EH (cell line): ENCODE results near the gene STMN1.
"Not testable (repeated sequence)": the region's sequence is repeated elsewhere in the genome, so short reads cannot be mapped to it uniquely, and the experiment has no call there.

Experiments
- DNase-seq: peaks from one replicate; pipeline ENCODE4 v3.0.0-alpha.2; 2015; ENCODE audit warnings: low read depth

The STMN1 gene

GRCh38 chr1:25905680-25906643 lies at the start of gene STMN1:
STMN1 (minus strand) TSS chr1:25906419; CDS start chr1:25904676, 1,743 bp downstream.
- DNase-seq, result peak; percentile 91

GRCh38 chr1:25955553-25955952 lies 49.3 kb upstream of the STMN1 start:
- no peak for DNase-seq

- DNase-seq, result no peak
Measured at GRCh38 chr1:25954282-25954938, 48.2 kb upstream of the STMN1 start.

DNA sequence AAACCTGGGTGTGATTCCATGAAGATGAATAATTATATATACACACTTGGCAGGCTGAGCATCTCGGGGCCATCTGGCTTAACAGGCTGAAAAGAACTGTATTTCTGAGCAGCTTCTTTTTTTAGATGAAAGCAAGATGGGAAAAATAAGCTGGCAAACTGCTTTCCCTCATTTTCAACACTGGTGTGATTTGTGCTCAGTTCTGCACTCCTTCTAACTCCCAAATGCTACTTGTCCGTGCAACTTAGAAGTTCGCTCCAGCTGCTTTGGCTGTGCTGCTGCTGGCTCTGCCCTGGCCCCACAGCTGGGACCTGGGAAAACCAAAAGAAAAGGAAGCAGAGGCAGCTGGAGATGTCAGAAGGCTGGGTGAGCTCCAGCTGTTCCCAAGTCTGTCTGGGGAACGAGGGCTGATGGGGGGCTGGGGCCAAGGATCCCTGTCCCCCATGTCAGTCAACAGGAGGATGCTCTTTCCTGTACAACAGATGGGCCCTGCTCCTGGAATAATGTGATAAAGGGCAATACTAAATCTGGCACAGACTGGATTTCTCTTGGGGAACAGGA lies 46.7 kb upstream of the STMN1 start:
- peak; percentile 41 for DNase-seq

DNA sequence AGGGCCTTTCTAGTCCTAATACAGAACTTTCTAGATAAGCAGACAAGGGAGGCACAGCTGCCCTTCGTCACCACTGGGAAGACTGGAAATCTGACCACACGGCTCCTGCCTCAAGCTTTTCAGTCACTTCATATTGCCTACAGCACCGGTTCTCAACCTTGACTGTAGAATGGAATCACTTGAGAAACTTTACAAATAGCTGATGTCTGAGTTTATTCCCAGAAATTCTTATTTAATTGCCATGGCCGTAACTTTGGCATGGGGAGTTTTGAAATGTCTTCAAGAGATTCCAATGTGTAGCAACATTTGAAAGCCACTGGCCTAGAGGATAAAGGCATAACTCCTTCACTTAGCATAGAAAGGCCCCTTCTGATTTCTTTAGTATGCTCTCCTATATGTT lies 42.4 kb upstream of the STMN1 start:
- DNase-seq, result peak; percentile 25

GRCh38 chr1:25947027-25947426 lies 40.8 kb upstream of the STMN1 start:
- DNase-seq, result no peak

- DNase-seq, result no peak
Measured at GRCh38 chr1:25945761-25946160, 39.5 kb upstream of the STMN1 start.

DNA sequence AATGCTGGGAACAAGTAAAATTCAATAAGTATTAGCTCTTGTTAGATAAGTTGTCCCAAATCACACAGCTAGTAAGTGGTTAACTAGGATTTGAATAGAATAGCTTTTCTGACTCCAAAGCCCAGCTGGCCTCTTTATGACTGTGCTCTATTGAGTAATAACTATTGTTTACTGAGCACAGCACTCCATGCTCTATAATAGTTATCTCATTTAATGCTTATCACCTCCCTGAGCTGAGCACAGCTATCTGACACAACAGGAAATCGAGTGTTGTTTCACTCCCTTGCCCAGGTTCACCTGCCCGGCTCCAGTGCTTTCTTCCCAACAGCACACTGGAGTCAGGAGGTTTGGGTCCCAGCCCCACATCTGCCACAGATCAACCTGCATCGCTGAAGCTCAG lies 38.8 kb upstream of the STMN1 start:
- no peak for DNase-seq

DNA sequence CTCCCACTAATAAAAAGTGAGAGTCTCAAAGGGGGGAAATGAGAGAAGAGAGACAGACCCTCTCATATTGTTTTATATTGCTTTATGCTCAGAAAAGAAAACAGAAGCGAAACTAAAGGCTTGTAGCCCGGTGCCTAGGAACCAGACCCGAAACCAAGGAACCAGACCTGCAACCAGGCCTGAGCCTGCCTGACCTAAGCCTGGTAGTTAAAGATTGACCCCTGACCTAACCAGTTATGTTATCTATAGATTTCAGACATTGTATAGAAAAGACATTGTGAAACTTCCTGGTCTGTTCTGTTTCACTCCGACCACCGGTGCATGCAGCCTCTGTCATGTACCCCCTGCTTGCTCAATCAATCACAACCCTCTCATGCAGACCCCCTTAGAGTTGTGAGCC lies 37.3 kb upstream of the STMN1 start:
- DNase-seq, result not testable (repeated sequence)

- DNase-seq, result no peak
Measured at GRCh38 chr1:25936947-25937346, 30.7 kb upstream of the STMN1 start.

GRCh38 chr1:25933479-25934365 lies 27.5 kb upstream of the STMN1 start:
- peak; percentile 31 for DNase-seq

GRCh38 chr1:25932811-25933400 lies 26.7 kb upstream of the STMN1 start:
- DNase-seq, result not testable (repeated sequence)

- no peak for DNase-seq
Measured at GRCh38 chr1:25932321-25932720, 26.1 kb upstream of the STMN1 start.

DNA sequence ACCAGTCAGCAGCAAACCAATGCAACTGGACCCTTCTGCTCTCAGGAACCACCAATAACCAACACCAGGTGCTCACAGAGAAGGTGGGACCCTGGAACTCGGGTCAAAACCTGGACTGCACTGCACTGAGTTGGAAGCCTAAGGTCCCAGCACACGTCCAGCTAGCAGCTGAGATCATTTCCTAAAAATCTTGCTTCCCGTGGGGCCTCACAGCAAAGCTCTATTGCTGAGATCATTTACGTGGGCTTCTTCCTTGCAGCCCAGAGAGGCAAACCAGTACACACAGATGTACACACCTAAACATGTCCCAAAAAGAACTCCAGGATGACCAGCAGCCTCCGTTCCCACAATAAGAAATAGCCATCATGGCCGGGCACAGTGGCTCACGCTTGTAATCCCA lies 22.8 kb upstream of the STMN1 start:
- DNase-seq, result no peak

DNA sequence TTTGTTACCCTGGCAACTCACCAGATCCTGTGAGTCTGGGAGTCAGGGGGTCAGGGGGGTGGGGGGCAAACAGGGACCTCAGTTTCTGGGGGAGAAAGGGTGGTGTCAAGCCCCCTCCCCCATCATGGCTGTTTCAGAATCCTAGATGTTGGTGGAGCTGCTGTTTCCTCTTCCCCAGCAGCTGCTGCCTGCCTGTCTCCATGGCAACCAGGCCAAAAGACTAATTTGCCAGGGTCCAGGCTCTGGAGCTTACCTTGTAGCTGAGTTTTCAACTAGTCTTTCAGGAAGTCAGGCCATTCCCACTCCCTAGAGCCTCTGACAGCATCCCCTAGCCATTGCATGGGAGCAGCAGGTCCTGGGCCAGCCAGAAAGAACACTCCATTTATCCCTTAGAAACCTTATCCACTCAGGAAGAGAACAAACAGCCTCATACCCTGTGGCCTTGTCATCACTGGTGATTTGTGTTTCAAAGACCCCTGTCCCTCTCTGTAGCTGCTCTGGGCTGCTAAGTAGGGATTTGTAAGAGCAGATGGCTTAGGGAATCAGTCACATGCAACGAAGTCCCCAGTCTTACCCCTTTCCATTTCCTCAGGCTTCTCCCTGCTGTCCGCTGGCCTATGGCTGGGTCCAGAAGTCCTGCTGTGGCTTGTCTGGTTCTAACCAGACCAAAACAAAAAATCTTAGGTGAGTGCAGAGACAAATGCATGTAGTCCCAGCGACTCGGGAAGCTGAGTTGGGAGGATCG lies 21.5 kb upstream of the STMN1 start:
- peak; percentile 34 for DNase-seq

DNA sequence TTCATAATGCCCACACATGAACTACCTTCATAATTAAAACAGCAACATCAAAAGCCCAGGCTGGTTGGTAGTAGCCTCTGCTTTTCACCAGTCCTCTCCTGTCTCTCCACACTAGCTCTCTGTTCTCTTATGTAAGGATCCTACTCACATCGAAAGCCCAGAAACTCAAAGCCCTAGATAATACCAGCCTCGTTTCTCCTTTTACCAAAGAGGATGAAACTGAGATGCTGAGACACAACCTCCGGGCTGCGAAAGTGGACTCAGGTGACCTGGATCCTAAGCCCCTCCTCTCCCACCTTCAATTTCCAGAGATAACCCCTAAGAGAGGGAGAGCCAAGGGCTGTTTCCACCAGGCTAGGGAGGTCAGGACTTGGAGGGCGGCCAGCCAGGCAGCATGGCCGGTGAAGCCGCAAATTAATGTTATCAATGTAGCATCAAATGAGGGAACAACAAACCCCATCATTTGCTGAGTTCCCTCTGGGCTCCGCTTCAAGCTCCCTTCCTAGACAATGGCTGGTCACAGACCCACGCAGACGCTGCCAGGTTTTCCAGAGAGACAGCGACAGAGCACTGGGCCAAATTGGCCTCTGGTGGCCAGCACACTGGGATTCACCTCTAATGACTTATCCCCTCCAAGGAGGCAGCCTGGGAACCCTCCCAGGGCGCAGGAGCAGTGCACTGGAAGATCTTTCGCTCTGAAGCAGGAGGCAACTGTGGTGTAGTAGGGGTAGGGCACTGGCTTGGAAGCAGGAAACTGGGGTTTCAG lies 20.7 kb upstream of the STMN1 start:
- DNase-seq, result no peak

DNA sequence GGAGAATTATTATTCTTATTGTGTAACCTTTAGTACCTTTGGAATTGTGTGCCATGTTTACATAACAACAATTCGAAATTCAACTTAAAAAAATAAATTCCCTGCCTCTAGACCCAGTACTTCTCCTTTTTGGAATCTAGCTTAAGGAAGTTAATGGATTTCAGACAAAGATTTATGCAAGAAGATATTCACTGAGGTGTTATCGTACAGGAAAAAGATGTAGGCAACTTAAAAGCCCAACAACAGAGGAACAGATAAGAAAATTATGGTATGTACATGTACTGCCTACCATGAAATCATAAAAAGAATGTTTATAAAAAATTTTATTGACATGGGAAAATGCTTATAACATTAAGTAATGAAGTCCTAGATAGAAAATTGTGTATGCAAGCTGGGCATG lies 18.2 kb upstream of the STMN1 start:
- no peak for DNase-seq

DNA sequence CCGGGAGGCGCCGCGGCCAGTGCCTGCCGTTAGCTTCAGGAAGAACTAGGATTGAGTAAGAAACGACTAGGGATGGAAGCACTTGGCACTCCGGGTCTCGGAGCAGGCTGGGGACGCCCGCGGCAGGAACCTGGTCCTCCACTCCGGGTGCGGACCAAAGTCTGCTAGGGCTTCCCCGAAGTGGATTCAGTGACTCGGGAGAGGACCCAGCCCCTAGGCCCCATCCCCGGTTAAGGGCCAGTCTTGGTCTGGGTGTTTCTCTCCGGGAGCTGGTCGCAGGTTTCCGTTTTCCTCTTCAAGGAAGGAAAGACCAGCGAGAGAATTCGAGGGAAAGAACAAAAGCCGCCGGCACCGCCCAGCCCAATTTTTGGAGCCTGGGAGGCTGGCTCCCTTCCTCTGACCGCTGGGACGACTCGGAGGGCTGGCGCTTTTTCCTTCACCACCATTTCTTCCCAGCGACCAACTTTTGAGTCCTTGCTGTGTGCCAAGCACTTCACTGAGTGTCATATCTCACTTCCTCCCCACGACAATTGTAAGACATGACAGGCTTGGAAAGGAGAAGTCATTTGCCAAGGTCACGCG lies 16.8 kb upstream of the STMN1 start:
- peak; percentile 49 for DNase-seq
